Suprapubic skin (tissue), 4 donors: ENCODE results near the gene FAM193B.

ENCODE experiments used
- CTCF ChIP-seq, 2 donors: fragments of 200-600 bp in 1 of 2; fragments of 450-650 bp in 1 of 2; sonication (generic) in 1 of 2; IDR thresholded peaks; one replicate each; pipeline ENCODE4 v1.5.1; 2016 to 2019; ENCODE audit warnings: antibody characterized with exemption in 2 of 2, mild to moderate bottlenecking in 1 of 2, moderate library complexity in 1 of 2
- EP300 ChIP-seq: sonication (generic); formaldehyde crosslinking; IDR thresholded peaks from one replicate; pipeline ENCODE4 v1.6.1; 2017; ENCODE audit warnings: antibody characterized with exemption
- POLR2A ChIP-seq, 2 donors: fragments of 450-650 bp; IDR thresholded peaks; one replicate each; pipeline ENCODE4 v1.6.1; 2017; ENCODE audit warnings: antibody characterized with exemption in 2 of 2, mild to moderate bottlenecking in 2 of 2, moderate library complexity in 2 of 2
- POLR2AphosphoS5 ChIP-seq, 3 donors: sonication (generic); formaldehyde crosslinking; IDR thresholded peaks; one replicate each; pipeline ENCODE4 v1.6.1; 2017; ENCODE audit warnings: antibody characterized with exemption in 3 of 3

- no peak for TF ChIP-seq CTCF (IDR thresholded peaks at IDR 0.05)
- TF ChIP-seq POLR2A (IDR thresholded peaks at IDR 0.05): no peak
- no peak for TF ChIP-seq EP300
- no peak for TF ChIP-seq POLR2AphosphoS5 (IDR thresholded peaks at IDR 0.05)
Measured at GRCh38 chr5:177483042-177483441, 71.3 kb downstream of the FAM193B start.
